Sciatic nerve (tissue), 2 donors: Measurements from ENCODE around the gene NDUFB1. TPM values are rescaled to one million over a fixed set of nuclear protein-coding genes. Genes with fewer than 3 reads are reported as not detected.

Experiments
- ATAC-seq: fragments of 200-7000 bp; cut with Tn5 transposase; one replicate; pipeline ENCODE4 v1.9.1; 2020; ENCODE audit warnings: mild to moderate bottlenecking, moderate library complexity
- DNase-seq: peaks from one replicate; pipeline ENCODE4 v3.0.0-alpha.2; 2020; ENCODE audit warnings: low spot score
- intact Hi-C: fragments of 100-400 bp; cut with DNase I; formaldehyde crosslinking; loops from one replicate; pipeline ENCODE4 v1.14.2; 2022
- total RNA-seq: library from RNA; stranded (reverse); fragmentation: NEBNext Ultra II Directional; extraction: Animal tissue kit (Norgen Biotek cat#: 25700); gene quantifications from one replicate; pipeline ENCODE4 v1.2.1, GENCODE V29; 2021
- donor health status: DM: no; HTN: no; CAD: no.
- donor health status: DM: no; HTN: no; CAD: no.

The NDUFB1 gene
- total RNA-seq, 1 donor from 2014 or later: 84.9 TPM

- intact Hi-C loops: no loop called here
- DNase-seq: no peak
- ATAC-seq: peak; percentile 38
Observed at GRCh38 chr14:92105073-92105892, 16.2 kb downstream of the NDUFB1 start.

DNA sequence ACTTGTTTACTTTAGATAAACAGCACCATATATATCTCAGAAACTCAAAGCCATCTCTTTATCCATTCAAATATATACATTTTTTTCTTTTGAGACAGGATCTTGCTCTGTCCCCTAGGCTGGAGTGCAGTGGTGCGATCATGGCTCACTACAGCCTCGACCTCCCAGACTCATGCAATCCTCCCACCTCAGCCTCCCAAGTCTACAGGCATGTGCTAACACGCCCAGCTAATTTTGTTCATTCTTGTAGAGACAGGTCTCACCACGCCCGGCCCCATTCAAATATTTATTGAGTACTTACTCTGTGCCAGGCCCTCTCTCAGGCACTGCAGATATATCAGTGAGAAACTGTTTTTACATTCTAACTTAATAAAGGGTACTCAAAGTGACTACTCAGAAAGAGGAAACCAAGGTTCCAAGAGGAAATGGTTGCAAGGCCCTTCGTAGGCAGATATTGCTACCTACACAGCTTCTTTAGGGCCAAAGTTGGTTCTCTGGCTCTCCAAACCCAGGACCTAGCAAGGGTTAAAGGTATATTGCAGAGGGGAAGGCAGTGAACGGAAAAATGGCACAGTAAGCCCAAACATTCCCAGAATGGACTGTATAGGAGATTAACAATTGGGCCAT, 18.0 kb downstream of the NDUFB1 start:
- no peak for ATAC-seq
- intact Hi-C loops: no loop called here

GRCh38 chr14:92099802-92100201, 21.7 kb downstream of the NDUFB1 start:
- no peak for DNase-seq
- intact Hi-C loops: no loop called here
- no peak for ATAC-seq

More for the DNA sequence above, 18.0 kb downstream of the NDUFB1 start:
- no peak for DNase-seq

- no peak for ATAC-seq
- intact Hi-C loops: no loop called here
- DNase-seq: no peak
Observed at GRCh38 chr14:92093320-92093719, 28.2 kb downstream of the NDUFB1 start.

DNA sequence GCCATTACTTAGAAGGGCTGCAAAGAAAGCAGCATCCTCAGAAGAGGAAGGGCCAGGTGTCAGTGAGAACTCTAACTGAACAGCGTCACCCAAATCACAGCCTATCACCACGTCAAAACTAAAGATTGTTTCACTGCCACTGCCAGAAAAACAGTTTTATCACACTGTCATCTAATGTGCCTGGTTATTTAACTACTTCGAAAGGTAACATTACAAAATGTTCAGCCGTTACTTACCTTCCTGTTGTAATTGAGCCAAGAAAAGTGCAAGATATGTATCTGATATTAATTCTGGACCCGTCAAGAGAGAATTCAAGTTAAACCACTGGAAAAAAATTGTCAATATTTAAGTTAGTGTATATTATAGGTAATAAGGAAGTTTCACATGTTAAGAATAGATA, 33.0 kb downstream of the NDUFB1 start:
- intact Hi-C loops: no loop called here
- ATAC-seq (no peak), DNase-seq (no peak)

DNA sequence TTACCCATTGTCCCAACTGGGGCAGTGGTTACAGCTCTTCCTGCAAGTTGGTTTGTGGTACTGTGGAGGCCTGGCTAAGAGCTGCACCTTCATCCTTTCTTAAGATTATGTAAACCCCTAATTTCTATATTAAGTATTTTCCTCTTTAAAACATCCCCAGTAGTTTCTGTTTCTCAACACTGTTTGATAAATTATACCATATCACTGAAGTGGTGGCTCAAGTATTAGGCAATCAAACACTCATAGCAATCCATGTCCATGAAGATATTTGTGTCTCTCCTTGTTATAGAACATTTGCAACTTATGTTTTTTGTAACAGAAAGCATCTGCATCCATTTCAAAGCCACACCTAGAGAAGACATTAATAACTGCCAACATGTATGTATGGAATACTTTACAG, 47.0 kb downstream of the NDUFB1 start:
- DNase-seq (no peak), ATAC-seq (no peak)
- intact Hi-C loops: loop anchor here (5.0 kb wide), 1 partner anchor 1582 kb away; no protein-coding TSS in a partner anchor

Other genes with a start within 250 kb of the NDUFB1 start
- 172 TPM for gene FBLN5, start 174.0 kb downstream of the NDUFB1 start, total RNA-seq
- gene TRIP11, start 81.6 kb downstream of the NDUFB1 start, total RNA-seq: 80.5 TPM
- gene ATXN3, start 15.1 kb downstream of the NDUFB1 start, total RNA-seq: 65.6 TPM
- gene CPSF2, start 263 bp upstream of the NDUFB1 start, total RNA-seq: 43.0 TPM
- 3.6 TPM for gene SLC24A4, start 201.5 kb upstream of the NDUFB1 start, total RNA-seq